K562 (cell line): ENCODE data around the gene KIF3B. TPM values are rescaled to one million over a fixed set of nuclear protein-coding genes. Genes with fewer than 3 reads are reported as not detected.
A peak's percentile ranks its signal among the peaks of the same experiment; 100 is the strongest.

Source experiments
- CBX1 ChIP-seq: sonication (generic); IDR thresholded peaks from 2 replicates; pipeline ENCODE4 v1.6.1; 2016; ENCODE audit warnings: antibody characterized with exemption, low read depth, mild to moderate bottlenecking
- CHD2 ChIP-seq: IDR thresholded peaks from 2 replicates; pipeline ENCODE4 v1.6.1; 2011; ENCODE audit warnings: low read depth, low read length
- ELK3 ChIP-seq: fragments of 450-650 bp; formaldehyde crosslinking; IDR thresholded peaks from 2 replicates; pipeline ENCODE4 v1.4.0; 2020; ENCODE audit warnings: mild to moderate bottlenecking
- FOXK2 ChIP-seq, 2 experiments: fragments of 450-650 bp; IDR thresholded peaks in 1 of 2; conservative IDR thresholded peaks in 1 of 2; 2 replicates each; pipeline ENCODE4 v1.6.1; 2016; ENCODE audit warnings: low read depth in 2 of 2, mild to moderate bottlenecking in 1 of 2
- HMGN3 ChIP-seq: IDR thresholded peaks from 2 replicates; pipeline ENCODE4 v1.6.1; 2011; ENCODE audit warnings: borderline replicate concordance, low read depth, mild to moderate bottlenecking, mixed read lengths, low read length; ENCODE audit not compliant: insufficient read length; ENCODE audit errors: extremely low read depth
- MAZ ChIP-seq, 2 experiments: fragments of 450-650 bp in 1 of 2; sonication (generic) in 1 of 2; formaldehyde crosslinking; IDR thresholded peaks in 1 of 2; conservative IDR thresholded peaks in 1 of 2; 2 replicates each; pipeline versions ENCODE4 v1.4.0 to v1.5.0; 2020; ENCODE audit warnings: mild to moderate bottlenecking in 1 of 2, missing genetic modification reagents in 1 of 2
- MCM2 ChIP-seq: fragments of 450-650 bp; IDR thresholded peaks from 2 replicates; pipeline ENCODE4 v1.6.1; 2017; ENCODE audit warnings: low read depth, mild to moderate bottlenecking
- NFYB ChIP-seq: IDR thresholded peaks from 2 replicates; pipeline ENCODE4 v1.6.1; 2011; ENCODE audit warnings: mild to moderate bottlenecking, moderate library complexity; ENCODE audit not compliant: insufficient read length; ENCODE audit errors: extremely low read depth
- ZBTB2 ChIP-seq: fragments of 450-650 bp; IDR thresholded peaks from 2 replicates; pipeline ENCODE4 v1.6.1; 2016; ENCODE audit warnings: antibody characterized with exemption
- ZBTB8A ChIP-seq: fragments of 450-650 bp; IDR thresholded peaks from 2 replicates; pipeline ENCODE4 v1.6.1; 2018; ENCODE audit warnings: mild to moderate bottlenecking, moderate library complexity; ENCODE audit not compliant: partially characterized antibody
- ZFP36 ChIP-seq: fragments of 150-350 bp; IDR thresholded peaks from 2 replicates; pipeline ENCODE4 v1.6.1; 2018; ENCODE audit warnings: low read length, low read depth; ENCODE audit not compliant: partially characterized antibody
- ZFX ChIP-seq: sonication (generic); formaldehyde crosslinking; IDR thresholded peaks from 2 replicates; pipeline ENCODE4 v1.8.0; 2022; ENCODE audit warnings: mild to moderate bottlenecking, missing genetic modification reagents, moderate library complexity
- ZNF41 ChIP-seq: fragments of 250-450 bp; sonication (Bioruptor Pico); conservative IDR thresholded peaks from 2 replicates; pipeline ENCODE4 v1.4.0; 2020; ENCODE audit warnings: mild to moderate bottlenecking
- polyA plus RNA-seq, 8 experiments: library from polyadenylated mRNA; depleted of rRNA in 4 of 8; stranded (reverse) in 5 of 8; unstranded in 3 of 8; fragments of >200 nt; fragmentation: Nextera tagmentation in 2 of 8; fragmentation: Illumina TruSeq in 1 of 8; extraction: Ambion mirVana in 2 of 8; extraction: Trizol in 1 of 8; gene quantifications; 2 replicates each; pipeline versions ENCODE4 v1.2.1 to v1.2.3, GENCODE V29; 2011 to 2014; ENCODE audit warnings: inconsistent platforms in 1 of 8, missing spikeins in 1 of 8
- total RNA-seq, 7 experiments: library from RNA; depleted of rRNA in 6 of 7; stranded (reverse); fragments of >200 nt in 6 of 7; fragmentation: Illumina TruSeq in 2 of 7; extraction: Trizol in 2 of 7; gene quantifications; 2 replicates each; pipeline versions ENCODE4 v1.2.1 to v1.2.3, GENCODE V29; 2011 to 2021; ENCODE audit warnings: low replicate concordance in 1 of 7
- TF ChIP-seq, protein P1 (sequence below), 2 experiments: fragments of 150-350 bp in 1 of 2; IDR thresholded peaks; 2 replicates each; pipeline ENCODE4 v1.6.1; 2012 to 2016; ENCODE audit warnings: low read depth in 2 of 2, low read length in 2 of 2, mild to moderate bottlenecking in 1 of 2, moderate library complexity in 1 of 2
- TF ChIP-seq, protein P2 (sequence below): fragments of 150-350 bp; conservative IDR thresholded peaks from 2 replicates; pipeline ENCODE4 v1.6.1; 2014; ENCODE audit warnings: low read length
- TF ChIP-seq, protein P3 (sequence below), 2 experiments: IDR thresholded peaks; 2 replicates each; pipeline ENCODE4 v1.6.1; 2012; ENCODE audit warnings: improper control_type of control experiment in 2 of 2, low read depth in 2 of 2, low read length in 2 of 2, borderline replicate concordance in 1 of 2

Gene KIF3B
- total and polyA plus RNA-seq, 9 of the 15 experiments (the other 6 are each of a cell fraction or from before 2014, with no cell fraction given) = 2.9 to 12.3 (median 8.6) TPM

DNA sequence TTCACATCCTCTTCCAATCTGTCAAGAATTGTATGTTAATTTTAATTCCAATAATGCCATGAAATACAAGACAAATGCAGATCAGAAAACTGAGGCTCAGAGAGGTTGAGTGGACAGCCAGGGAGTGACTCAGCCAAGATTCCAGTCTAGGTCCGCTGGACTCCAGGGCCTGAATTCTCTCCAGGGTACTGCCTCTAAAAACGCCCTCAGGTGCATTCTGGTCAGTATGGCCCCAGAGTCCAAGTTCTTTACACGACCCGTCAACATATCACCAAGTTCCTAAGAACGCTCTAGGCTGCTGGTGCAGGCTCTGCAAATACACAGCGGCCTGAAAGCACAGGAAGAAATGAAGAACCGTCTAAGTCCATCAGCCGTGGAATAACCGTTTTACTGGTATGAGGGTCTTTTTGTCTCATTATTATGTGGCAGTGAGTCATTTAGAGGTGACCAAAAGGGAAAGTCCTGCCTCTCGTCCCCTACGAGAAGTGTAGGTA is 80.0 kb downstream of the KIF3B start (continued):
- TF ChIP-seq, protein P1, sequence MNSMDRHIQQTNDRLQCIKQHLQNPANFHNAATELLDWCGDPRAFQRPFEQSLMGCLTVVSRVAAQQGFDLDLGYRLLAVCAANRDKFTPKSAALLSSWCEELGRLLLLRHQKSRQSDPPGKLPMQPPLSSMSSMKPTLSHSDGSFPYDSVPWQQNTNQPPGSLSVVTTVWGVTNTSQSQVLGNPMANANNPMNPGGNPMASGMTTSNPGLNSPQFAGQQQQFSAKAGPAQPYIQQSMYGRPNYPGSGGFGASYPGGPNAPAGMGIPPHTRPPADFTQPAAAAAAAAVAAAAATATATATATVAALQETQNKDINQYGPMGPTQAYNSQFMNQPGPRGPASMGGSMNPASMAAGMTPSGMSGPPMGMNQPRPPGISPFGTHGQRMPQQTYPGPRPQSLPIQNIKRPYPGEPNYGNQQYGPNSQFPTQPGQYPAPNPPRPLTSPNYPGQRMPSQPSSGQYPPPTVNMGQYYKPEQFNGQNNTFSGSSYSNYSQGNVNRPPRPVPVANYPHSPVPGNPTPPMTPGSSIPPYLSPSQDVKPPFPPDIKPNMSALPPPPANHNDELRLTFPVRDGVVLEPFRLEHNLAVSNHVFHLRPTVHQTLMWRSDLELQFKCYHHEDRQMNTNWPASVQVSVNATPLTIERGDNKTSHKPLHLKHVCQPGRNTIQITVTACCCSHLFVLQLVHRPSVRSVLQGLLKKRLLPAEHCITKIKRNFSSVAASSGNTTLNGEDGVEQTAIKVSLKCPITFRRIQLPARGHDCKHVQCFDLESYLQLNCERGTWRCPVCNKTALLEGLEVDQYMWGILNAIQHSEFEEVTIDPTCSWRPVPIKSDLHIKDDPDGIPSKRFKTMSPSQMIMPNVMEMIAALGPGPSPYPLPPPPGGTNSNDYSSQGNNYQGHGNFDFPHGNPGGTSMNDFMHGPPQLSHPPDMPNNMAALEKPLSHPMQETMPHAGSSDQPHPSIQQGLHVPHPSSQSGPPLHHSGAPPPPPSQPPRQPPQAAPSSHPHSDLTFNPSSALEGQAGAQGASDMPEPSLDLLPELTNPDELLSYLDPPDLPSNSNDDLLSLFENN (IDR thresholded peaks at IDR 0.05; ENCODE audit: low read depth in 2 of 2, low read length in 2 of 2) = no peak
- TF ChIP-seq CBX1 = no peak
- TF ChIP-seq FOXK2 (conservative IDR thresholded peaks at IDR 0.05 in 1 of 2, IDR thresholded peaks at IDR 0.05 in 1 of 2; ENCODE audit: low read depth in 2 of 2) = no peak
- no peak for TF ChIP-seq MCM2
- TF ChIP-seq HMGN3 = no peak
- 0 out of 2 replicates have a peak, but pooled peaks have one; percentile 24 for TF ChIP-seq ZBTB2
- TF ChIP-seq NFYB = no peak
- TF ChIP-seq ZFP36 = peak; percentile 90
- TF ChIP-seq ELK3 (CRISPR knock-in tag) = no peak
- TF ChIP-seq, protein P2, sequence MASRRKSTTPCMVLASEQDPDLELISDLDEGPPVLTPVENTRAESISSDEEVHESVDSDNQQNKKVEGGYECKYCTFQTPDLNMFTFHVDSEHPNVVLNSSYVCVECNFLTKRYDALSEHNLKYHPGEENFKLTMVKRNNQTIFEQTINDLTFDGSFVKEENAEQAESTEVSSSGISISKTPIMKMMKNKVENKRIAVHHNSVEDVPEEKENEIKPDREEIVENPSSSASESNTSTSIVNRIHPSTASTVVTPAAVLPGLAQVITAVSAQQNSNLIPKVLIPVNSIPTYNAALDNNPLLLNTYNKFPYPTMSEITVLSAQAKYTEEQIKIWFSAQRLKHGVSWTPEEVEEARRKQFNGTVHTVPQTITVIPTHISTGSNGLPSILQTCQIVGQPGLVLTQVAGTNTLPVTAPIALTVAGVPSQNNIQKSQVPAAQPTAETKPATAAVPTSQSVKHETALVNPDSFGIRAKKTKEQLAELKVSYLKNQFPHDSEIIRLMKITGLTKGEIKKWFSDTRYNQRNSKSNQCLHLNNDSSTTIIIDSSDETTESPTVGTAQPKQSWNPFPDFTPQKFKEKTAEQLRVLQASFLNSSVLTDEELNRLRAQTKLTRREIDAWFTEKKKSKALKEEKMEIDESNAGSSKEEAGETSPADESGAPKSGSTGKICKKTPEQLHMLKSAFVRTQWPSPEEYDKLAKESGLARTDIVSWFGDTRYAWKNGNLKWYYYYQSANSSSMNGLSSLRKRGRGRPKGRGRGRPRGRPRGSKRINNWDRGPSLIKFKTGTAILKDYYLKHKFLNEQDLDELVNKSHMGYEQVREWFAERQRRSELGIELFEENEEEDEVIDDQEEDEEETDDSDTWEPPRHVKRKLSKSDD = no peak
- TF ChIP-seq, protein P3, sequence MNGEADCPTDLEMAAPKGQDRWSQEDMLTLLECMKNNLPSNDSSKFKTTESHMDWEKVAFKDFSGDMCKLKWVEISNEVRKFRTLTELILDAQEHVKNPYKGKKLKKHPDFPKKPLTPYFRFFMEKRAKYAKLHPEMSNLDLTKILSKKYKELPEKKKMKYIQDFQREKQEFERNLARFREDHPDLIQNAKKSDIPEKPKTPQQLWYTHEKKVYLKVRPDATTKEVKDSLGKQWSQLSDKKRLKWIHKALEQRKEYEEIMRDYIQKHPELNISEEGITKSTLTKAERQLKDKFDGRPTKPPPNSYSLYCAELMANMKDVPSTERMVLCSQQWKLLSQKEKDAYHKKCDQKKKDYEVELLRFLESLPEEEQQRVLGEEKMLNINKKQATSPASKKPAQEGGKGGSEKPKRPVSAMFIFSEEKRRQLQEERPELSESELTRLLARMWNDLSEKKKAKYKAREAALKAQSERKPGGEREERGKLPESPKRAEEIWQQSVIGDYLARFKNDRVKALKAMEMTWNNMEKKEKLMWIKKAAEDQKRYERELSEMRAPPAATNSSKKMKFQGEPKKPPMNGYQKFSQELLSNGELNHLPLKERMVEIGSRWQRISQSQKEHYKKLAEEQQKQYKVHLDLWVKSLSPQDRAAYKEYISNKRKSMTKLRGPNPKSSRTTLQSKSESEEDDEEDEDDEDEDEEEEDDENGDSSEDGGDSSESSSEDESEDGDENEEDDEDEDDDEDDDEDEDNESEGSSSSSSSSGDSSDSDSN (IDR thresholded peaks at IDR 0.05; ENCODE audit: borderline replicate concordance in 1 of 2, low read depth in 2 of 2, low read length in 2 of 2) = no peak
- no peak for TF ChIP-seq MAZ (CRISPR knock-in tag; conservative IDR thresholded peaks at IDR 0.05 in 1 of 2, IDR thresholded peaks at IDR 0.05 in 1 of 2)
- TF ChIP-seq ZFX (CRISPR knock-in tag) = no peak
- TF ChIP-seq ZNF41 (CRISPR knock-in tag) = no peak
- no peak for TF ChIP-seq ZBTB8A
- no peak for TF ChIP-seq CHD2
